Regular cardiac myocyte (primary cell): ENCODE results near the gene NIM1K. TPM values are rescaled to one million over a fixed set of nuclear protein-coding genes. Genes with fewer than 3 reads are reported as not detected.

Source experiments
- total RNA-seq: library from RNA; depleted of rRNA; stranded (reverse); fragments of >200 nt; gene quantifications from 2 replicates; pipeline ENCODE4 v1.2.3, GENCODE V29; 2014

Gene NIM1K
- total RNA-seq = 0.58 and 3.1 TPM in 2 replicates

GRCh38 chr5:43191740-43192557 is at the start of gene NIM1K:
Gene NIM1K, plus strand, starts transcription at chr5:43192225. Its CDS starts 53,551 bp downstream, at chr5:43245776.

GRCh38 chr5:43313035-43313853 is 121.2 kb downstream of the NIM1K start, which contains the start of gene HMGCS1:
Gene HMGCS1, minus strand, starts transcription at chr5:43313412. Its CDS starts 14,447 bp downstream, at chr5:43298965.

Other genes with a start within 250 kb of the NIM1K start
- 1.1 and 1.7 TPM in 2 replicates for gene ANXA2R, start 151.9 kb upstream of the NIM1K start, total RNA-seq
- 34.7 and 38.0 TPM in 2 replicates for gene ZNF131, start 71.3 kb upstream of the NIM1K start, total RNA-seq
- 28.8 and 29.5 TPM in 2 replicates for gene HMGCS1, start 121.2 kb downstream of the NIM1K start, total RNA-seq
- gene CCL28, start 220.2 kb downstream of the NIM1K start, total RNA-seq = 2.1 and 6.2 TPM in 2 replicates